ENCODE measurements around the gene KRTAP5-8. TPM values are rescaled to one million over a fixed set of nuclear protein-coding genes. Genes with fewer than 3 reads are reported as not detected.
A peak's percentile ranks its signal among the peaks of the same experiment; 100 is the strongest.

The KRTAP5-8 gene
- total RNA-seq, 1 experiment from 2014 or later, result not detected

GRCh38 chr11:71498091-71498490 is 39.7 kb upstream of the KRTAP5-8 start:
- peaks cover 6% of the 10 kb centered on the region; the same call in 1 of the 2 replicates for H3F3A ChIP-seq (ENCODE audit: insufficient read depth, low read depth)
- ChIA-PET CTCF (no interaction called here), POLR2A (ENCODE audit: unreplicated experiment) (interaction anchor here (0.6 kb wide), 1 partner anchor 8 kb away, joined by 4 read pairs; no protein-coding TSS in a partner anchor)
- no TSS peak for BruUV-seq (replicated peaks)
- no peaks in the 10 kb centered on the region for H3K79me2 ChIP-seq (ENCODE audit: low read depth)
- DNase-seq, result no peak
- peaks cover 56% of the 10 kb centered on the region for H3K36me3 ChIP-seq (ENCODE audit: low read depth)
- no peak overlapping the region for H2AFZ ChIP-seq
- no peaks in the 10 kb centered on the region for H3K27me3 ChIP-seq (ENCODE audit: insufficient read depth, low read depth)
- H3K27ac ChIP-seq, result no peak overlapping the region
- H3K4me3 ChIP-seq, result no peak overlapping the region
- peaks cover 24% of the 10 kb centered on the region for H3K4me1 ChIP-seq (replicated peaks; ENCODE audit: insufficient read depth)
- intact Hi-C loops (cut with micrococcal nuclease; ENCODE audit: unreplicated experiment), result no loop called here
- H3K4me2 ChIP-seq, result no peak overlapping the region
- no peaks in the 10 kb centered on the region for H3K9me3 ChIP-seq (ENCODE audit: insufficient read depth, low read depth)
- TF ChIP-seq EZH2 (IDR thresholded peaks at IDR 0.05; ENCODE audit: low read depth), result no peak
- no peak for TF ChIP-seq CTCF (conservative IDR thresholded peaks at IDR 0.05)
- no peaks in the 10 kb centered on the region for H4K20me1 ChIP-seq (ENCODE audit: insufficient read depth)
- no peaks in the 10 kb centered on the region for H3K9me2 ChIP-seq (ENCODE audit: insufficient read depth)

GRCh38 chr11:71499125-71499524 is 38.7 kb upstream of the KRTAP5-8 start:
- ChIA-PET CTCF (no interaction called here), POLR2A (ENCODE audit: unreplicated experiment) (no interaction called here)
- Histone ChIP-seq H3K9me3 (ENCODE audit: insufficient read depth, low read depth) (no peaks in the 10 kb centered on the region), H3K4me1 (replicated peaks; ENCODE audit: insufficient read depth) (peaks cover 29% of the 10 kb centered on the region), H3K9me2 (ENCODE audit: insufficient read depth) (no peaks in the 10 kb centered on the region), H3K27me3 (ENCODE audit: insufficient read depth, low read depth) (no peaks in the 10 kb centered on the region), H3K4me3 (no peak overlapping the region), H3K27ac (no peak overlapping the region), H3K4me2 (no peak overlapping the region), H3K36me3 (ENCODE audit: low read depth) (peaks cover 53% of the 10 kb centered on the region), H2AFZ (no peak overlapping the region), H3K79me2 (ENCODE audit: low read depth) (no peaks in the 10 kb centered on the region), H3F3A (ENCODE audit: insufficient read depth, low read depth) (peaks cover 6% of the 10 kb centered on the region; the same call in 1 of the 2 replicates), H4K20me1 (ENCODE audit: insufficient read depth) (no peaks in the 10 kb centered on the region)
- intact Hi-C loops (cut with micrococcal nuclease; ENCODE audit: unreplicated experiment), result no loop called here
- peak in 1 of 2 experiments; percentile 12 for DNase-seq
- TF ChIP-seq CTCF (conservative IDR thresholded peaks at IDR 0.05), result no peak
- BruUV-seq (replicated peaks), result no TSS peak

GRCh38 chr11:71499546-71499945 is 38.3 kb upstream of the KRTAP5-8 start:
- no TSS peak for BruUV-seq (replicated peaks)
- Histone ChIP-seq H3K27me3 (ENCODE audit: insufficient read depth, low read depth) (no peaks in the 10 kb centered on the region), H3K4me3 (no peak overlapping the region), H3K4me1 (replicated peaks; ENCODE audit: insufficient read depth) (peaks cover 33% of the 10 kb centered on the region), H3K36me3 (ENCODE audit: low read depth) (peaks cover 53% of the 10 kb centered on the region), H2AFZ (no peak overlapping the region), H3K4me2 (no peak overlapping the region), H3K9me3 (ENCODE audit: insufficient read depth, low read depth) (no peaks in the 10 kb centered on the region), H3F3A (ENCODE audit: insufficient read depth, low read depth) (peaks cover 6% of the 10 kb centered on the region; the same call in 1 of the 2 replicates), H4K20me1 (ENCODE audit: insufficient read depth) (no peaks in the 10 kb centered on the region), H3K9me2 (ENCODE audit: insufficient read depth) (no peaks in the 10 kb centered on the region), H3K79me2 (ENCODE audit: low read depth) (no peaks in the 10 kb centered on the region), H3K27ac (no peak overlapping the region)
- POLR2A ChIA-PET (ENCODE audit: unreplicated experiment), result no interaction called here
- CTCF ChIA-PET, result no interaction called here
- intact Hi-C loops (cut with micrococcal nuclease; ENCODE audit: unreplicated experiment), result no loop called here
- TF ChIP-seq EZH2 (IDR thresholded peaks at IDR 0.05; ENCODE audit: low read depth) (no peak), CTCF (conservative IDR thresholded peaks at IDR 0.05) (no peak)
- DNase-seq, result peak in 1 of 2 experiments; percentile 25

All from PC-9 (cell line).